ENCODE results near the gene PDE11A. TPM values are rescaled to one million over a fixed set of nuclear protein-coding genes. Genes with fewer than 3 reads are reported as not detected.

The PDE11A gene
- total and polyA plus RNA-seq, 4 donors = 0.11 to 1.3 (median 0.25) TPM; not detected in 1

DNA sequence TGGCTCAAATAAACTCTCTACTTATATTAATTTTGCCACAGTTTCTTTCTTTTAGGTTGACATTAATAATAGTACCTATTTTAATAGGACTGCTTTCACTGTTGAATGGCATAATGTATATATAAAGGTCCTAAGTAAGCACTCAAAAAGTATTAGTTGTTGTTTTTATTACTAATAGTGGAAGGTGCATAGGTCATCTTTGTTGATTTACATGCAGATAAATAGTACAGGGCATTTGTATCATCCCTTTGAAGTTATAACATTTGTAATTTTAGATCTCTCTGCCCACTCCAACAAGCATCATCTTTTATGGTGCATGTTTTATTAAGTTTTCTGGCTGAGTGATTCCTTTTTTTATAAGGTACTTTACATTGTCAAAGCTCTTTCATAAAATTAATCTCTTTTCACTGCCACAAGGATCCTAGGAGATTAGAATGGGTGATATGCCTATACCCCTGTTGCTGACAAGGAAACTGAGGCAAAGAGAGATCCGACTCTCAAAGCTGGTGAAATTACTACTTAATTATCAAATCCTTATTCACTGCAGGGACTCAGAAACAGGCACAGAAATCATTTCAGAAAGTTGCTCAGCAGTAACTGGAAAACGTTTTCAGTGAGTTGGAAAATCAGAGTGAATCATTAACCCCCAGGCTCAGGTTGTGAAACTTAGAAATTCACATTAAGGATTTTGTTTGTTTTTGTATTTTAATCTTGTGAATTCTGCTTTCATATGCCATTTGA lies 380.4 kb downstream of the PDE11A start:
- no peak overlapping the region for H3K27ac ChIP-seq (ENCODE audit: low read depth in 1 of 2, low read length in 1 of 2)
- TF ChIP-seq CTCF (IDR thresholded peaks at IDR 0.05; ENCODE audit: control extremely low read depth, extremely low read depth) = no peak
- no peaks in the 10 kb centered on the region for H3K27me3 ChIP-seq (ENCODE audit: control insufficient read depth in 3 of 3, insufficient read depth in 3 of 3, low read length in 2 of 3)
- H3K4me3 ChIP-seq = no peak overlapping the region
- H3K9ac ChIP-seq (ENCODE audit: insufficient read depth in 1 of 2, low read length in 2 of 2) = no peak overlapping the region
- 61 to 66% methylated on average over 2 of the region's 2 CpGs for WGBS, 2 donors
- peaks cover 0 to 1% (median 0%) of the 10 kb centered on the region in 4 donors for H3K9me3 ChIP-seq (ENCODE audit: control insufficient read depth in 4 of 4, insufficient read depth in 3 of 4, low read length in 3 of 4)
- ATAC-seq (ENCODE audit: insufficient read depth, low FRiP score) = no peak
- peaks cover 0 to 7% (median 0%) of the 10 kb centered on the region in 5 donors for H3K4me1 ChIP-seq (ENCODE audit: control insufficient read depth in 5 of 5, insufficient read depth in 5 of 5, low read length in 5 of 5)
- H3K36me3 ChIP-seq (ENCODE audit: control insufficient read depth in 4 of 4, insufficient read depth in 4 of 4, low read length in 4 of 4) = no peaks in the 10 kb centered on the region
- peak in 1 of 3 donors; percentile 36 for DNase-seq

GRCh38 chr2:177691177-177691576 lies 381.4 kb downstream of the PDE11A start:
- peaks cover 0 to 7% (median 0%) of the 10 kb centered on the region in 5 donors for H3K4me1 ChIP-seq (ENCODE audit: control insufficient read depth in 5 of 5, insufficient read depth in 5 of 5, low read length in 5 of 5)
- WGBS, 2 donors = 0% methylated on average over 1 of the region's 1 CpG
- no peak overlapping the region for H3K4me3 ChIP-seq
- H3K27ac ChIP-seq (ENCODE audit: low read depth in 1 of 2, low read length in 1 of 2) = no peak overlapping the region
- no peaks in the 10 kb centered on the region for H3K27me3 ChIP-seq (ENCODE audit: control insufficient read depth in 3 of 3, insufficient read depth in 3 of 3, low read length in 2 of 3)
- no peak overlapping the region for H3K9ac ChIP-seq (ENCODE audit: insufficient read depth in 1 of 2, low read length in 2 of 2)
- no peak for DNase-seq
- TF ChIP-seq CTCF (IDR thresholded peaks at IDR 0.05; ENCODE audit: control extremely low read depth, extremely low read depth) = no peak
- peaks cover 0 to 1% (median 0%) of the 10 kb centered on the region in 4 donors for H3K9me3 ChIP-seq (ENCODE audit: control insufficient read depth in 4 of 4, insufficient read depth in 3 of 4, low read length in 3 of 4)
- no peaks in the 10 kb centered on the region for H3K36me3 ChIP-seq (ENCODE audit: control insufficient read depth in 4 of 4, insufficient read depth in 4 of 4, low read length in 4 of 4)
- ATAC-seq (ENCODE audit: insufficient read depth, low FRiP score) = no peak

DNA sequence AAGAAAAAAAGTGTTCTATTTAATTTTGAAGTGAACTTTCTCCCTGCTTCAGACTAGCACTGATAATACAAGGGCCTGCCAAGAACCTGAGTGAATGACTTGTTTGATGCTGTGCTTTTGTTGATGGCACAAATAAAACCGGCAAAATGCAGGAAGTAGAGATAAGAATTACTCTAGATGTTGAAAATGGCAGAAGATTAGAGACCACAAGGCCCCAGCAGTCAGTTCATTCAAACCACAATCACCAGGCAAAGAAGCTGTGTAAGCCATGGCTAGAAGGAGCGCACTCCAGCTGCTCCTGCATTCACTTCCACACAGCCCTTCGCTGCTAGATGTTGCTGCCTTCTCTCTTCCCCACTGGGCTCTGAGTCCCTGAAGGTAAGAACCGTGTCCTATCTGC lies 383.0 kb downstream of the PDE11A start:
- Histone ChIP-seq H3K36me3 (ENCODE audit: control insufficient read depth in 4 of 4, insufficient read depth in 4 of 4, low read length in 4 of 4) (no peaks in the 10 kb centered on the region), H3K27me3 (ENCODE audit: control insufficient read depth in 3 of 3, insufficient read depth in 3 of 3, low read length in 2 of 3) (no peaks in the 10 kb centered on the region), H3K4me3 (no peak overlapping the region), H3K9ac (ENCODE audit: insufficient read depth in 1 of 2, low read length in 2 of 2) (no peak overlapping the region), H3K27ac (ENCODE audit: low read depth in 1 of 2, low read length in 1 of 2) (no peak overlapping the region), H3K9me3 (ENCODE audit: control insufficient read depth in 4 of 4, insufficient read depth in 3 of 4, low read length in 3 of 4) (no peaks in the 10 kb centered on the region), H3K4me1 (ENCODE audit: control insufficient read depth in 5 of 5, insufficient read depth in 5 of 5, low read length in 5 of 5) (peaks cover 0 to 7% (median 0%) of the 10 kb centered on the region in 5 donors)
- 26 to 53% methylated on average over 4 of the region's 4 CpGs for WGBS, 2 donors
- ATAC-seq (ENCODE audit: insufficient read depth, low FRiP score) = no peak
- no peak for TF ChIP-seq CTCF (IDR thresholded peaks at IDR 0.05; ENCODE audit: control extremely low read depth, extremely low read depth)
- peak in 2 of 3 donors; percentile 50 to 51 for DNase-seq

Data from lung (tissue), 12 donors.